ENCODE measurements around the gene CD58. TPM values are rescaled to one million over a fixed set of nuclear protein-coding genes. Genes with fewer than 3 reads are reported as not detected.

Gene CD58
- total RNA-seq, 1 donor from 2014 or later = 7.0 TPM

DNA sequence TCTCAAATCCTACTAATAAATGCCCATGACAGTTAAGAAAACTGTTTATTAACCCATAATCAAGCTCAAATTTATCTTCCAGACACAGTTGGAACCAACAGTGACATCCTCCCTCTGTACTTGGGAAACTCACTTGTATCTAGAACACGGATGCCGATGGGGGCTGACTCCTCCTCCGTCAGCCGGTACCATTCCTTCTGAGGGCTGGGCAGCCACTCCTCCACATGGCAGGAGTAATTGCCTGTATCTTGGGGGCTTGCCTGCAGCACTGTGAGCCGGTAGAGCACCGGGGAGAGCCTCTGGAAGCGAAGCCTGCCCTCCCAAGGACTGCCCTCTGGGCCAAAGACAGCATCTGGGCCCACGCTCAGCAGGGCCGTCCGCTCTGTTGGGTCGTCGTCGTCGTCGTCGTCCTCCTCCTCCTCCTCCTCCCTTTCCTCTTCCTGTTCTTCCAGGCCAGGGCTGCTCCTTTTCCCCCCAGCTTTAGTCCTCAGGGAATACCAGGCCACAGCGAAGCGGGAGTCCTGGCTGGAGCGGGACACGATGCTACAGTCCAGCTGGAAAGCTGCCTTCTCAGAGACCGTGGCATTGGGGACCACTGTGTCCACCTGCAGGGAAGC is 8.5 kb upstream of the CD58 start:
- no peak overlapping the region for H3K27ac Mint-ChIP-seq
- H3K36me3 Mint-ChIP-seq (ENCODE audit: insufficient read depth) = peaks cover 3% of the 10 kb centered on the region
- H3K4me3 Mint-ChIP-seq (ENCODE audit: low read depth) = no peak overlapping the region
- no peak for DNase-seq (ENCODE audit: low spot score, unreplicated experiment)
- H3K4me1 Mint-ChIP-seq (ENCODE audit: low read depth) = no peaks in the 10 kb centered on the region
- H3K9me3 Mint-ChIP-seq (ENCODE audit: low read depth) = no peaks in the 10 kb centered on the region
- no peaks in the 10 kb centered on the region for H3K27me3 Mint-ChIP-seq
- TF ChIP-seq, protein P1, sequence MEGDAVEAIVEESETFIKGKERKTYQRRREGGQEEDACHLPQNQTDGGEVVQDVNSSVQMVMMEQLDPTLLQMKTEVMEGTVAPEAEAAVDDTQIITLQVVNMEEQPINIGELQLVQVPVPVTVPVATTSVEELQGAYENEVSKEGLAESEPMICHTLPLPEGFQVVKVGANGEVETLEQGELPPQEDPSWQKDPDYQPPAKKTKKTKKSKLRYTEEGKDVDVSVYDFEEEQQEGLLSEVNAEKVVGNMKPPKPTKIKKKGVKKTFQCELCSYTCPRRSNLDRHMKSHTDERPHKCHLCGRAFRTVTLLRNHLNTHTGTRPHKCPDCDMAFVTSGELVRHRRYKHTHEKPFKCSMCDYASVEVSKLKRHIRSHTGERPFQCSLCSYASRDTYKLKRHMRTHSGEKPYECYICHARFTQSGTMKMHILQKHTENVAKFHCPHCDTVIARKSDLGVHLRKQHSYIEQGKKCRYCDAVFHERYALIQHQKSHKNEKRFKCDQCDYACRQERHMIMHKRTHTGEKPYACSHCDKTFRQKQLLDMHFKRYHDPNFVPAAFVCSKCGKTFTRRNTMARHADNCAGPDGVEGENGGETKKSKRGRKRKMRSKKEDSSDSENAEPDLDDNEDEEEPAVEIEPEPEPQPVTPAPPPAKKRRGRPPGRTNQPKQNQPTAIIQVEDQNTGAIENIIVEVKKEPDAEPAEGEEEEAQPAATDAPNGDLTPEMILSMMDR (IDR thresholded peaks at IDR 0.05; ENCODE audit: unreplicated experiment) = no peak

DNA sequence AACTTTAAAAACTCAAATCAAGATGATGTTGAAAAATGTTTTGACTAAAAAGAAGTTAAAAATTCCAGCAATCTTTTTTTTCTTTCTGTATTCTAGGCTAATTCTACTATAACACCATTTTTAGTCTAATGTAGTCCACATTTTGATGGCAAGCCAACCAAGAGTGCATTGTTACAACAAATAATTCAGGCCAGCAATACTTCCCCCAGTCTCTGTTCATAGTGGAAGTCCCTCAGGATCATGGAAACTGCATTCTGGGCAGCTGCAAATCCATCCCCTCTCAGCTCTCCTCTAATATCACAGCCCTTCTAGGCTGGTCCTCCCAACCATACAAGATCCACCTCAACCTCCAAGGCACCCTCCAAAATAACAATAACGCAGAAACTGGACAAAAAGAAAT is 7.8 kb upstream of the CD58 start:
- Mint-ChIP-seq H3K4me3 (ENCODE audit: low read depth) (no peak overlapping the region), H3K27ac (no peak overlapping the region), H3K9me3 (ENCODE audit: low read depth) (no peaks in the 10 kb centered on the region), H3K36me3 (ENCODE audit: insufficient read depth) (peaks cover 3% of the 10 kb centered on the region), H3K4me1 (ENCODE audit: low read depth) (no peaks in the 10 kb centered on the region), H3K27me3 (no peaks in the 10 kb centered on the region)
- TF ChIP-seq, protein P1 (IDR thresholded peaks at IDR 0.05; ENCODE audit: unreplicated experiment) = no peak
- DNase-seq (ENCODE audit: low spot score, unreplicated experiment) = no peak

DNA sequence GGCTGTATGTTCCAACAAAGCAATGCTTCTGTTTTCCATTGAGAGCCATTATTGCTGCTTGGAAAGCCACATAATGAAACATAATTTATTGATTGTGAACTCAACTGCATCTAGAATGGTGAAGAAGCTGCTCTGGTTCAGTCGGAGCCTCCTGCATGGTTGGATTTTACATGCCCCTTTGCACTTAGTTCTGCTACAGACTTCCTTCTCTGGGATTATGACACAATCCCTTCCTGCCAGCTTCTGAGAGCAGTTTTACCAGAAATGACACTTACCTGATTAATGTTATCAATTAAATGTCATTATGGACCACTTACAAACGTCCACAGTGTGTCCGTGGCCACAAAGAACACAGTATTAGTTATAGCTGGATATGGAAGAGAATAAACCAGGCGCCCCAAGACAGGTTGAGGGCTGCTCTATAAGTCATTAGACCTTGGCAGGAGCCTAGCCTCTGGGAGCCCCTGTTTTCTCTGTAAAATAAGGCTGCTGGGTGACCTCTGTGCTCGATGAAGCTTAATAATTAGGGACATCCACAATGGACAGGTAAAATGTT is 7.0 kb upstream of the CD58 start:
- no peak overlapping the region for H3K4me3 Mint-ChIP-seq (ENCODE audit: low read depth)
- no peak for DNase-seq (ENCODE audit: low spot score, unreplicated experiment)
- no peak overlapping the region for H3K27ac Mint-ChIP-seq
- no peaks in the 10 kb centered on the region for H3K9me3 Mint-ChIP-seq (ENCODE audit: low read depth)
- TF ChIP-seq, protein P1 (IDR thresholded peaks at IDR 0.05; ENCODE audit: unreplicated experiment) = no peak
- no peaks in the 10 kb centered on the region for H3K27me3 Mint-ChIP-seq
- H3K4me1 Mint-ChIP-seq (ENCODE audit: low read depth) = no peaks in the 10 kb centered on the region
- H3K36me3 Mint-ChIP-seq (ENCODE audit: insufficient read depth) = peaks cover 3% of the 10 kb centered on the region

DNA sequence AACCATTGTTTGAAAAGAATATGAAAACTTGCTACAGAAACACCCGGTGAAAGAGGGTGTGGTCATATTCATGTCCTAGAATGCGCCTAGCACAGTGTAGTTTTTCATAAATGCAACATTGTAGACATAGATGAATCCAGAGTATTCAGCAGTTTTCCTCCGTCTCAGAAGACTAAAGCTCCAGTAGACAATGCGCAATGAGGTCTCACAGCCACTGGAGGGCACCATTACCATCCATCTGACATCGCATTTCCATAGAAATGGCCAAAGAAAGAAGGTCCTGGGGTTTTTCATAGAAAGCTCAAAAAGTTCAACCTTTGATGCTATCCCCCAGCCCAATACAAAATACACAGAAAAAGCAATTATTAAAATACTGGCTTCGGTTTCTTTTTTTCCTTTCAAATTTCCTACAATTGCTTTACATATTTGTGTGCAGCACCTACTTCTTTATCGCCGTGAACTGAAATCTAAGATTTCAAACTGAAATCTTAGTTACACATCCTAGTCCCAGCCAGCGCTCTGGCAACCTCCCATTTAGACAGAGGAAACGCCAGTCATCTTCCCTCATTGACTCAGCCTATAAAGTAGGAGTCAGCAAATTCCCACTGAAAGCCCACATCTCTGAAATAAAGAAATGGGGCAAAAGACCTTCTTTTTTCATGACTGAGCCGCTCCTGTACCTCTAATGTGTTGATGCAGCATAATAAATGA is 3.9 kb upstream of the CD58 start:
- H3K27ac Mint-ChIP-seq = no peak overlapping the region
- peaks cover 11% of the 10 kb centered on the region for H3K27me3 Mint-ChIP-seq
- peaks cover 6% of the 10 kb centered on the region for H3K4me1 Mint-ChIP-seq (ENCODE audit: low read depth)
- H3K4me3 Mint-ChIP-seq (ENCODE audit: low read depth) = no peak overlapping the region
- peaks cover 3% of the 10 kb centered on the region for H3K36me3 Mint-ChIP-seq (ENCODE audit: insufficient read depth)
- TF ChIP-seq, protein P1 (IDR thresholded peaks at IDR 0.05; ENCODE audit: unreplicated experiment) = peak; percentile 84
- DNase-seq (ENCODE audit: low spot score, unreplicated experiment) = peak; percentile 31
- no peaks in the 10 kb centered on the region for H3K9me3 Mint-ChIP-seq (ENCODE audit: low read depth)

DNA sequence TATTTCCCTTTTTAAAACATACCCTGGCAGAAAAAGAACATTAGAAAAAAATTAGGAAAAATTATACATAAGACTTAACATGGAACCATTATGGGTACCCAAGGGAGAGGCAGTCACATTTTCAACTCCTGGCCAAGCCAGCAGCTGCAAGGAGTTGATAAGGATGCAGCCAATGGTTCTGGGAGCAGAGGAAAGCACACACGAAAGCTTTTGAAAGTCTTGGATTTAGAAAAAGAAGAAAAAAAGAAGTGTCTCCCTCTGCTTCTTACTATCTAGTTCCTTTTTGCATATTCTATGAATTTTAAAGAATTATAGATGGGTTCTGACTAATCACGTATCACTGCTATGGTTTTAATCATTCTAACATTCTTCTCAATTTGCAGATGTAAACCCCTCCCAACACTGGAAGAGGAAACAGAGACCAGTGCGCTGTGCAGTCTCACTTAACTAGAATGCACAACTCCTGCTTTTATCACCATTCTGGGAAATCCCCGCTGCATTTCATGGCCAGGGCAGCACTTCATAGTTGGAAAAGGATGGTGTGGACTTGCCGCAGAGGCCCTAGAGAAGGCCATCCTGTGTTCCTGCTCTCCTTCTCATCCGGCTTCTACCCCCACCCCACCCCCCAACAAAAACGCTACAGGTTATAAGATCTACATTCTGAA is 2.7 kb upstream of the CD58 start:
- peaks cover 11% of the 10 kb centered on the region for H3K27me3 Mint-ChIP-seq
- peaks cover 7% of the 10 kb centered on the region for H3K4me1 Mint-ChIP-seq (ENCODE audit: low read depth)
- no peak overlapping the region for H3K27ac Mint-ChIP-seq
- TF ChIP-seq, protein P1 (IDR thresholded peaks at IDR 0.05; ENCODE audit: unreplicated experiment) = no peak
- H3K4me3 Mint-ChIP-seq (ENCODE audit: low read depth) = no peak overlapping the region
- DNase-seq (ENCODE audit: low spot score, unreplicated experiment) = no peak
- no peaks in the 10 kb centered on the region for H3K9me3 Mint-ChIP-seq (ENCODE audit: low read depth)
- H3K36me3 Mint-ChIP-seq (ENCODE audit: insufficient read depth) = peaks cover 3% of the 10 kb centered on the region
